ENCODE results near the gene DNAH6.

GRCh38 chr2:84487298-84487996 is 28.9 kb upstream of the DNAH6 start:
- no peak for TF ChIP-seq CTCF (IDR thresholded peaks at IDR 0.05; ENCODE audit: insufficient read depth, low read length, poor library complexity, severe bottlenecking)
- TF ChIP-seq EZH2phosphoT487 (conservative IDR thresholded peaks at IDR 0.05; ENCODE audit: low read length), result no peak
